ENCODE data around the gene CUX1.
A peak's percentile ranks its signal among the peaks of the same experiment; 100 is the strongest.

CUX1 gene

DNA sequence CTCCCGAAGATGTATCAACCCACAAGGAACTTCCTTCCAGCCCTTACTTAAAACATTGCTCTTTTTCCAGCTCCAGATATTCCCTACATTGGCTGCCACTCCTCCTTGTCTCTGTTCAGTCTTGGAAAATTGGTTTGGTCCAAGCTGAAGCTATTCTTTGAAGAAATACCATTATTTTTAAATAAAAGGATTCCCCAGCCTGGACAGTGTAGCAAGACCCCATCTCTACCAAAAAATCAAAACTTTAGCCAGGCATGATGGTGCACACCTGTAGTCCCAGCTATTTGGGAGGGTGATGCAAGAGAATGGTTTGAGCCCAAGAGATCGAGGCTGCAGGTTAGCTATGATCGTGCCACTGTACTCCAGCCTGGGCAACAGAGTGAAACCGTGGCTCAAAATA lies 159.8 kb downstream of the CUX1 start:
- no peak overlapping the region for H3K4me3 ChIP-seq (ENCODE audit: low read length)
- DNase-seq (ENCODE audit: low read depth) = no peak
- TF ChIP-seq, protein P1, sequence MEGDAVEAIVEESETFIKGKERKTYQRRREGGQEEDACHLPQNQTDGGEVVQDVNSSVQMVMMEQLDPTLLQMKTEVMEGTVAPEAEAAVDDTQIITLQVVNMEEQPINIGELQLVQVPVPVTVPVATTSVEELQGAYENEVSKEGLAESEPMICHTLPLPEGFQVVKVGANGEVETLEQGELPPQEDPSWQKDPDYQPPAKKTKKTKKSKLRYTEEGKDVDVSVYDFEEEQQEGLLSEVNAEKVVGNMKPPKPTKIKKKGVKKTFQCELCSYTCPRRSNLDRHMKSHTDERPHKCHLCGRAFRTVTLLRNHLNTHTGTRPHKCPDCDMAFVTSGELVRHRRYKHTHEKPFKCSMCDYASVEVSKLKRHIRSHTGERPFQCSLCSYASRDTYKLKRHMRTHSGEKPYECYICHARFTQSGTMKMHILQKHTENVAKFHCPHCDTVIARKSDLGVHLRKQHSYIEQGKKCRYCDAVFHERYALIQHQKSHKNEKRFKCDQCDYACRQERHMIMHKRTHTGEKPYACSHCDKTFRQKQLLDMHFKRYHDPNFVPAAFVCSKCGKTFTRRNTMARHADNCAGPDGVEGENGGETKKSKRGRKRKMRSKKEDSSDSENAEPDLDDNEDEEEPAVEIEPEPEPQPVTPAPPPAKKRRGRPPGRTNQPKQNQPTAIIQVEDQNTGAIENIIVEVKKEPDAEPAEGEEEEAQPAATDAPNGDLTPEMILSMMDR (conservative IDR thresholded peaks at IDR 0.05; ENCODE audit: low read length) = no peak

DNA sequence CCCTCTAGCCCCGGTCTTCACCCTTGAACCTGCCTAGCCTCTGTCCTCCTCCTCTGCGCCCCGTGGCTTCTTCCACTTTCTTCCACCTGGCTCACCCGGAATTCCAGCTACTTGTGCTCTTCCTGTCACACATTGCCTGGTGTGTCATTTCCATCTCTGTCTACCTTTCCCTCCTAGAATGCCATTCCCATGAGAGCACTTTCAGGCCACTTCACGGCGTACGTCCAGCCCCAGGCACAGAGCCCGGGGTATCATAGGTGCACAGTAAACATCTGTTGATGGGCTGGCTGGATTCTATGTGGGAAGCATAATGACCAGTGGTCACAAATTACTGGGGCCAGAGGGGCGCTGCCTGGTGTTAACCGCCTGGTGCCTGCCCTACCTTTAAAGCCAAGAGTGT lies 161.3 kb downstream of the CUX1 start:
- TF ChIP-seq, protein P1 (conservative IDR thresholded peaks at IDR 0.05; ENCODE audit: low read length) = no peak
- DNase-seq (ENCODE audit: low read depth) = no peak
- H3K4me3 ChIP-seq (ENCODE audit: low read length) = no peak overlapping the region

DNA sequence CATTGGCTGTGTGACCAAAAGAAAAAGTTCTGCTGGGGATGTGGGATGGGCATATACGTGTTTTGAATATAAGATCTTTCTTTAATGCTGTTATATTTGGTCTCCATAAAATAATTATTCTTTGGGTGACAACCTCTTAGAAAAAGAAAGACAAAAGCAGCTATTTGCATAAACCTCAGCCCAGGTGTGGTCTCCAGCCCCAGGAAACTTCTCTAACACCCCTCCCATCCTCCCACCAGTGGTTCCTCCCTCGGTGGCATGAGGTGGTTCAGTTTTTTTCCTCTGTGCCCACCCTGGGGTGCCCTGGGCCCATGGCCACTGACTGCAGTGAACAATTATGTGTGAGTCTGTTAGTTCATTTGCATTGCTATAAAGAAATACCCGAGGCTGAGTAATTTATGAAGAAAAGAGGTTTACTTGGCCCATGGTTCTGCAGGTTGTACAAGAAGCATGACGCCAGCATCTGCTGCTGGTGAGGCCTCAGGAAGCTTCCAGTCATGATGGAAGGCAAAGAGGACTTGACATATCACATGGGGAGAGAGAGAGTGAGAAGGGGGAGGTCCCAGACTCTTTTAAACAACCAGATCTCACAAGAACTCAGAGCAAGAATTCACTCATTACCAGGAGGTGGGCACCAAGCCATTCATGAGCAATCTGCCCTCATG lies 165.9 kb downstream of the CUX1 start:
- no peak for DNase-seq (ENCODE audit: low read depth)
- TF ChIP-seq, protein P1 (conservative IDR thresholded peaks at IDR 0.05; ENCODE audit: low read length) = no peak
- no peak overlapping the region for H3K4me3 ChIP-seq (ENCODE audit: low read length)

DNA sequence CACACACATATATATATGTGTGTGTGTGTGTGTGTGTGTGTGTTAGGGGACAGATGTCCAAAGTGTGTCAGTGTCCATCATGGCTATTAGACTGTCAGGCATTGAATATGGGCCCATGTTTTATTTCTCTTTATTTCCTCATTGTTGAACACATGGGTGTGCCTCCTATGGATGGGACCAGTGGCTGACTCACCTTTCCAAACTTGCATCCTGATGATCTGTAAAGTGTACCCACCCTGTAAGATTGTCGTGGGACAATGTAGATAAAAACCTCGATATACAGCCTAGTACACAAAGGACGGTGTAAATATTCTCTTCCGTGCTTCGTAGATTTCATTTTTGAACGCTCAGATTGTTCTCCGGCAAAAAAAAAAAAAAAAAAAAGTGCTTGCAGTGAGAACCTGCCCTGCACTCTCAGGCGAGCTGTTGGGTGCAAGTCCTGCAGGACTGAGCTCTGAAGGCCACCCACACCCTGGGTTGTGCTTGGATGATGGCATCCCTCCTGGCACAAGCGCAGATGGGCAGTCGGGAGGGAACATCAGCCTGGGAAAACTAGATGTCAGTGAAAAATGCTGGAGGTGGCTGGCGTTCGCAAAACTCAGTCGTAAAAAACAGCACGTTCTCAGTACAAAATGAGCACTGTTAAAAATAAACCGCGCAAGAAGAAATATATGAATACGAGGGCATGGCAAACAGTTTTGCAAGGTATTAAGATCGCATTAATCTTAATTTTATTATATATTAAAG lies 166.9 kb downstream of the CUX1 start:
- TF ChIP-seq, protein P1 (conservative IDR thresholded peaks at IDR 0.05; ENCODE audit: low read length) = no peak
- DNase-seq (ENCODE audit: low read depth) = no peak
- no peak overlapping the region for H3K4me3 ChIP-seq (ENCODE audit: low read length)

DNA sequence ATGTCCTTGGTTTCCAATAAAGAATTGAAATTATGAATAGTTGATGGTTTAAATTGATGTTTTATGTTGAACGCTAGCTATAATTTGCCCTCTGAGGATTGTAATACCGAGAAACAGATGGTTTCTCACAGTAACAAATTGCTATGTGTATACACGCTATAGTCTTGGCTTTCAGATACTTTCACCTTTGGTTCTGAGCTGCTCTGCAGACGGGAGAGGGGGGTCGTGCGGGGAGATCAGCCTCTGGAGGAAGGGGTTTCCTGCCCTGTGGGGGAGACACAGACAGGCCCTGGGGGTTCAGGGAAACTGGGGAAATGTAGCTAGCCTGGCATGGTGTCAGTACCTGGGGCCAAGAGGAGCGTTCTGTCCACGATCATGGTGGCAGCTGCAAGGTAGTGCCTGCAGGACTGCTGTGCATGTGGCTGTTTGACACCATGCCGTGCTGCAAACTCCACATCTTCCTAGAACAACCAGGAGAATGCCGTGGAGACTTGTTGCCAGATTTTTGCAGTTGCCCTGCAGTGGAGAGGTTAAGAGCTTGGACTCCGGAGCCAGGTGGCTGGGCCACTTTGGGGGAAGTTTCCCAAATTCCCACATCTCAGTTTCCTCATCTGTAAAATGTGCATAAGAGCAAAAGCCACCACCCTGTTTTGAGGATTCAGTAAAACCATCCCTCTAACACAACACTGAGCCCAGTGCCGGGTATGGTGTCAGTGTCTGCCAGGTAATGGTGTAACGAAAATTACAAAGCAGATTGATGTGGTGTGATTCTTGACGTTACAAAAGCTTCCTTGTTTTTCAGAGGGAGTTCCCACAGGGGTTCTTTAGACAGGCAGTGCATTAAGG lies 167.9 kb downstream of the CUX1 start:
- DNase-seq (ENCODE audit: low read depth) = no peak
- TF ChIP-seq, protein P1 (conservative IDR thresholded peaks at IDR 0.05; ENCODE audit: low read length) = no peak
- no peak overlapping the region for H3K4me3 ChIP-seq (ENCODE audit: low read length)

DNA sequence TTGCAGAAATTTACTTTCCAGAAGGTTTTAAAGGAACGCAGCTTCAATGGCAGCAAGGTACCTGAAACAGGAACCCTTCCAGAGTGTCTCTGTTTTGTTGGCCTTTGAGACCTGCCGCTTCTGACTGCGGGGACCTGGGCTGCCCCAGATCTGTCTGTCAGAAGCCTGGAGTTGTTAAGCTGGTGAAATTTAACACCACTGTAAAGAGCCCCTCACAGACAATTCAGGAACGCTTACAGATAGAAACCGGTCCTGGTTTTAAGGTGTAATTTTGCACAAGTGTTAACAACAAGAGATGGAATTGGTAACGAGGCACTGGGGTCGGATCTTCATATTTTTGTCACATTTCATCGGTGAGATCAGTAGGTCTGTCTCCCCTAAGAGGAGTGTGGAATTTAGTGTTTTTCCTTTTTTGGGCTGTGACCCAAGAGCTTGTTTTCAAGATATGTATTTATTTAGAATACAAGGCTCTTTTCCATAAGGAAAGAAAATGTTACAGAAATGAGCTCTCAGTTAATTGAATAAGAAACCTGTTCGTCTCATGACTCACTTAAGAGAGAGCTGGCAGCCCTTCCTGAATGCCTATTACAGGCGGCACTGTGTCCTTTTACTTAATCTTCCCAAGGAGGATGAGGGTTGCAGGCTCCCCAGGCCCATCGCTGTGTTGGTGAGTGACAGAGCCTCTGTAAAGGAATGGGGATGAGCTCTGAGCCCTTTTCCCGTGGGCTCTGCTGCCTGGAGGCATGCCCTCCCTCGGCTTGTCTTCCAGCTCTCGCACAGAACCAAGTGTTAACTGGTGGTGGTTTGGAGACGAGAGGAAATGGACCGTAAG lies 168.7 kb downstream of the CUX1 start:
- no peak overlapping the region for H3K4me3 ChIP-seq (ENCODE audit: low read length)
- TF ChIP-seq, protein P1 (conservative IDR thresholded peaks at IDR 0.05; ENCODE audit: low read length) = no peak
- DNase-seq (ENCODE audit: low read depth) = peak; percentile 7

Measured in AG10803 (cell line).